Measurements from ENCODE around the gene EML2.

- no peak for TF ChIP-seq POLR2A (IDR thresholded peaks at IDR 0.05)
- TF ChIP-seq, protein P1, sequence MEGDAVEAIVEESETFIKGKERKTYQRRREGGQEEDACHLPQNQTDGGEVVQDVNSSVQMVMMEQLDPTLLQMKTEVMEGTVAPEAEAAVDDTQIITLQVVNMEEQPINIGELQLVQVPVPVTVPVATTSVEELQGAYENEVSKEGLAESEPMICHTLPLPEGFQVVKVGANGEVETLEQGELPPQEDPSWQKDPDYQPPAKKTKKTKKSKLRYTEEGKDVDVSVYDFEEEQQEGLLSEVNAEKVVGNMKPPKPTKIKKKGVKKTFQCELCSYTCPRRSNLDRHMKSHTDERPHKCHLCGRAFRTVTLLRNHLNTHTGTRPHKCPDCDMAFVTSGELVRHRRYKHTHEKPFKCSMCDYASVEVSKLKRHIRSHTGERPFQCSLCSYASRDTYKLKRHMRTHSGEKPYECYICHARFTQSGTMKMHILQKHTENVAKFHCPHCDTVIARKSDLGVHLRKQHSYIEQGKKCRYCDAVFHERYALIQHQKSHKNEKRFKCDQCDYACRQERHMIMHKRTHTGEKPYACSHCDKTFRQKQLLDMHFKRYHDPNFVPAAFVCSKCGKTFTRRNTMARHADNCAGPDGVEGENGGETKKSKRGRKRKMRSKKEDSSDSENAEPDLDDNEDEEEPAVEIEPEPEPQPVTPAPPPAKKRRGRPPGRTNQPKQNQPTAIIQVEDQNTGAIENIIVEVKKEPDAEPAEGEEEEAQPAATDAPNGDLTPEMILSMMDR (IDR thresholded peaks at IDR 0.05), result no peak
Observed at GRCh38 chr19:45601115-45601514, 38.1 kb downstream of the EML2 start.
